Testis (tissue), 3 donors: ENCODE data around the gene SLC51B. TPM values are rescaled to one million over a fixed set of nuclear protein-coding genes. Genes with fewer than 3 reads are reported as not detected.
"Not testable (repeated sequence)": the region's sequence is repeated elsewhere in the genome, so short reads cannot be mapped to it uniquely, and the experiment has no call there.

Source experiments
- DNase-seq: peaks from one replicate; pipeline ENCODE4 v3.0.0-alpha.2; 2019
- H3K27ac ChIP-seq, 2 donors: fragments of 200-600 bp; sonication (generic); one replicate each; pipeline ENCODE4 v1.5.1; 2019
- H3K27me3 ChIP-seq: fragments of 200-600 bp; sonication (generic); one replicate; pipeline ENCODE4 v1.5.1; 2019
- H3K36me3 ChIP-seq: fragments of 200-600 bp; sonication (generic); one replicate; pipeline ENCODE4 v1.5.1; 2017; ENCODE audit warnings: low read depth; ENCODE audit errors: missing control alignments
- H3K4me1 ChIP-seq: fragments of 200-600 bp; sonication (generic); one replicate; pipeline ENCODE4 v1.5.1; 2019
- H3K4me3 ChIP-seq, 2 donors: fragments of 200-600 bp; sonication (generic); one replicate each; pipeline ENCODE4 v1.5.1; 2017 to 2019
- H3K9me3 ChIP-seq: fragments of 200-600 bp; sonication (generic); one replicate; pipeline ENCODE4 v1.5.1; 2017
- CTCF ChIP-seq, 3 experiments: fragments of 450-650 bp in 2 of 3; fragments of 200-600 bp in 1 of 3; sonication (generic) in 1 of 3; IDR thresholded peaks; one replicate each; pipeline ENCODE4 v1.5.1; 2016 to 2019; ENCODE audit warnings: antibody characterized with exemption in 3 of 3, mild to moderate bottlenecking in 2 of 3, moderate library complexity in 1 of 3
- POLR2A ChIP-seq: fragments of 450-650 bp; IDR thresholded peaks from one replicate; pipeline ENCODE4 v1.6.1; 2017; ENCODE audit warnings: antibody characterized with exemption, mild to moderate bottlenecking, moderate library complexity
- WGBS, 2 donors: methylation state at CpG; one replicate each; pipeline ENCODE4 v1.1.5; 2018; 5-methylcytosine and 5-hydroxymethylcytosine counted together
- intact Hi-C: fragments of 100-400 bp; cut with DNase I; formaldehyde crosslinking; loops from one replicate; pipeline ENCODE4 v1.15.1; 2023; ENCODE audit warnings: low total_unique reads
- polyA plus RNA-seq: library from polyadenylated mRNA; stranded (reverse); fragments of 350-450 nt; fragmentation: Illumina TruSeq; extraction: RNeasy Lipid Tissue Mini Kit (QIAGEN cat#74804); gene quantifications from one replicate; pipeline ENCODE4 v1.2.3, GENCODE V29; 2014; ENCODE audit warnings: low read depth, low replicate concordance; ENCODE audit not compliant: insufficient read depth
- total RNA-seq, 2 donors: library from RNA; depleted of rRNA; stranded (reverse); fragments of >200 nt; gene quantifications; one replicate each; pipeline ENCODE4 v1.2.3, GENCODE V29; 2016

SLC51B gene
- total and polyA plus RNA-seq, 3 donors from 2014 or later, result 1.1 to 13.6 (median 3.8) TPM

GRCh38 chr15:65095011-65095746 is 50.0 kb downstream of the SLC51B start:
- Histone ChIP-seq H3K27me3 (no peaks in the 10 kb centered on the region), H3K4me3 (no peak overlapping the region), H3K36me3 (no peaks in the 10 kb centered on the region), H3K4me1 (peaks cover 33% of the 10 kb centered on the region), H3K9me3 (no peaks in the 10 kb centered on the region), H3K27ac (no peak overlapping the region)
- WGBS, 2 donors, result 47 to 50% methylated on average over 5 of the region's 5 CpGs
- TF ChIP-seq POLR2A (no peak), CTCF (IDR thresholded peaks at IDR 0.05) (no peak)
- intact Hi-C loops, result no loop called here
- no peak for DNase-seq

GRCh38 chr15:65095747-65096104 is 50.5 kb downstream of the SLC51B start:
- WGBS, 2 donors, result 72 to 85% methylated on average over 4 to 6 of the region's 6 CpGs
- H3K27me3 ChIP-seq, result no peaks in the 10 kb centered on the region
- no peak overlapping the region for H3K27ac ChIP-seq
- H3K36me3 ChIP-seq, result no peaks in the 10 kb centered on the region
- no peaks in the 10 kb centered on the region for H3K9me3 ChIP-seq
- intact Hi-C loops, result no loop called here
- DNase-seq, result no peak
- TF ChIP-seq POLR2A (no peak), CTCF (IDR thresholded peaks at IDR 0.05) (no peak)
- H3K4me3 ChIP-seq, result no peak overlapping the region
- H3K4me1 ChIP-seq, result peaks cover 33% of the 10 kb centered on the region

GRCh38 chr15:65096481-65097385 is 51.5 kb downstream of the SLC51B start:
- WGBS, 2 donors, result 79 to 82% methylated on average over 6 of the region's 6 CpGs
- no peaks in the 10 kb centered on the region for H3K36me3 ChIP-seq
- DNase-seq, result peak; percentile 25
- H3K4me3 ChIP-seq, result no peak overlapping the region
- H3K27ac ChIP-seq, result peak overlapping the region in 1 of 2 donors; percentile 36
- peaks cover 32% of the 10 kb centered on the region for H3K4me1 ChIP-seq
- H3K27me3 ChIP-seq, result no peaks in the 10 kb centered on the region
- intact Hi-C loops, result no loop called here
- H3K9me3 ChIP-seq, result no peaks in the 10 kb centered on the region
- TF ChIP-seq CTCF (IDR thresholded peaks at IDR 0.05) (no peak), POLR2A (no peak)

- no peaks in the 10 kb centered on the region for H3K36me3 ChIP-seq
- whole genome bisulfite sequencing, 2 donors, result 93 to 94% methylated on average over 7 of the region's 7 CpGs
- no peak for DNase-seq
- H3K27me3 ChIP-seq, result no peaks in the 10 kb centered on the region
- H3K27ac ChIP-seq, result no peak overlapping the region
- H3K4me1 ChIP-seq, result peaks cover 25% of the 10 kb centered on the region
- intact Hi-C loops, result no loop called here
- H3K4me3 ChIP-seq, result no peak overlapping the region
- no peaks in the 10 kb centered on the region for H3K9me3 ChIP-seq
- no peak for TF ChIP-seq POLR2A
These were observed 52.6 kb downstream of the SLC51B start for GRCh38 chr15:65097651-65098263.

GRCh38 chr15:65099336-65099735 is 54.1 kb downstream of the SLC51B start:
- H3K4me1 ChIP-seq, result peaks cover 23% of the 10 kb centered on the region
- no peak overlapping the region for H3K27ac ChIP-seq
- DNase-seq, result no peak
- H3K27me3 ChIP-seq, result no peaks in the 10 kb centered on the region
- H3K9me3 ChIP-seq, result no peaks in the 10 kb centered on the region
- H3K4me3 ChIP-seq, result no peak overlapping the region
- TF ChIP-seq POLR2A (no peak), CTCF (IDR thresholded peaks at IDR 0.05) (no peak)
- intact Hi-C loops, result no loop called here
- no peaks in the 10 kb centered on the region for H3K36me3 ChIP-seq
- WGBS, 2 donors, result 80 to 97% methylated on average over 2 to 5 of the region's 5 CpGs

GRCh38 chr15:65099801-65100200 is 54.6 kb downstream of the SLC51B start:
- H3K4me1 ChIP-seq, result peaks cover 18% of the 10 kb centered on the region
- H3K27me3 ChIP-seq, DNase-seq, intact Hi-C loops, H3K9me3 ChIP-seq, H3K36me3 ChIP-seq, H3K4me3 ChIP-seq, H3K27ac ChIP-seq: not testable (repeated sequence)
- WGBS, 2 donors, result 91 to 94% methylated on average over 6 to 10 of the region's 10 CpGs
